GM19468 (cell line): Measurements from ENCODE around the gene TRIP4.
"Not testable (repeated sequence)": the region's sequence is repeated elsewhere in the genome, so short reads cannot be mapped to it uniquely, and the experiment has no call there.

Source experiments
- ATAC-seq: cut with Tn5 transposase; IDR thresholded peaks from one replicate; pipeline ENCODE4 v1.9.1; 2021; ENCODE audit warnings: mild to moderate bottlenecking, moderate library complexity, moderate number of reproducible peaks; ENCODE audit not compliant: unreplicated experiment; ENCODE audit errors: extremely low read depth

TRIP4 gene

GRCh38 chr15:64476550-64476949, 88.9 kb downstream of the TRIP4 start:
- no peak for ATAC-seq

- no peak for ATAC-seq
Measured at GRCh38 chr15:64478863-64479262, 91.2 kb downstream of the TRIP4 start.

DNA sequence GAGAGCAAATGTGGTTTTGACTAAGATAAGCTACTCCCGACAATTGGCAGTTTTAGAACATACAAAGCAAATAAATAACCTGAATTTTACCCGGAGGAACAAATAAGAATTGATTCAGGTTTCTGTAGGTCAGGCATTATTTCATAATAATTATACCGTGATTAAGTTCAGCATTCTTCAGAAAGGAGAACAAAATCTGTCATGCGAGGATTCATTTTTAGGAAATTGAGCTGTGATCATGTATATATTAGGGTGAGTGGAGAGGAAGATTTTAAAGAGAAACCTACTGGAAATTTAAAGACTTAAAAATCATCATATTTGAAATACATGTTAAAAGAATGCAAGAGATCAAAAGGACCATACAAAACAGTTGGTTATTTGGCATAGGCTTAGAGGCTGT, 93.3 kb downstream of the TRIP4 start:
- no peak for ATAC-seq

DNA sequence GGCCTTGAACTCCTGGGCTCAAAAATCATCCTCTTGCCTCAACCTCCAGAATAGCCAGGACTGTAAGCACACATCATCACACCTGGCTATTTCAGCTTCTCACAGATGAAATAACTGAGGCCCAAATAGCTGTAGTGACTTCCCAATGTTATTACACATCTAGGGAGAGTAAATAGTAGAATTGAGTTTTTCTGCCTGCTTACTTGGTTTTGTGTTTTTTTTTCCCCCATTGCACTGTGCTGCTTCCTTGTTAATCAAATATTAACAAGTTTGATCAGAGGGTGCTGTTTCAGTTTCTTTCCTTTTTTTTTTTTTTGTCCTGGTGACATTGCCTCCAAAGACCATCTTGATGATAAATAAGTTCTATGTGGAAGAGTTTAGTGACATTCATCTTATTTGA, 96.1 kb downstream of the TRIP4 start:
- no peak for ATAC-seq

DNA sequence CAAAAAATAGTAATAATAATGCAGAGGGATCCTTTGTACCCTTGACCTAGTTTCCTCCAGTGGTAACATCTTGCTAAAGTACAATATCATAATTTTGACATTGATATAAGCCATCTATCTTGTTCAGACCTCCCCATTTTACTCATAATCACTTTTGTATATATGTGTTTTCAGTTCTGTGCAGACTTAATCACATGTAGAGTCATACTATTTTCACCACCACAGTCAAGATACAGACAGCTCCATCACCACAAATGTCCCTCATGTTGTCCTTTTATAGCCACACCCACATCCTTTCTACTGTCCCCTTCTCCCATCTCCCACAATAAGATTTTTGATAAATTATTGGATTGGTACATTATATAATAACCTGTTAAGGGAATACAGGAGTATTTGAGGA, 98.2 kb downstream of the TRIP4 start:
- no peak for ATAC-seq

GRCh38 chr15:64490598-64491259, 103.1 kb downstream of the TRIP4 start:
- no peak for ATAC-seq

DNA sequence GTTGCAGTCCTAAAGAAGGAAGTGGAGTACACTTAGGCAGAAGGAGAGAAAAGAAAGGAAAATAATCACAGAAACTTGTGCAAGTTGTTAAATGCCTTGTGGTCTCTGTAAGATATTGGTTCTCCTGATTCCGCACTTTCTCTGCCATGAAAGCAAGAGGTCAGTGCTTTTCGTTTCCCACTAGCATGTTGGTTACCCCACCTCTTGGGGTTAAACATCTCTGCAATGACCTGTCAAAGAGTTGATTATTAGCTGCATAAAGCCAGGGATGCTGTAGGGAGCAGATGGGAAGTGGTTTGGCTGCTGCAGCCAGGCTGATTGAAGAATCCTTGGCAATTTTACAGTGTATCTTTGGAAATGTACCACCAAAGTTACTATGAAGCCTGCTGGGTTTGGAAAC, 106.0 kb downstream of the TRIP4 start:
- ATAC-seq, result no peak

- not testable (repeated sequence) for ATAC-seq
Measured at GRCh38 chr15:64495968-64496367, 108.3 kb downstream of the TRIP4 start.

DNA sequence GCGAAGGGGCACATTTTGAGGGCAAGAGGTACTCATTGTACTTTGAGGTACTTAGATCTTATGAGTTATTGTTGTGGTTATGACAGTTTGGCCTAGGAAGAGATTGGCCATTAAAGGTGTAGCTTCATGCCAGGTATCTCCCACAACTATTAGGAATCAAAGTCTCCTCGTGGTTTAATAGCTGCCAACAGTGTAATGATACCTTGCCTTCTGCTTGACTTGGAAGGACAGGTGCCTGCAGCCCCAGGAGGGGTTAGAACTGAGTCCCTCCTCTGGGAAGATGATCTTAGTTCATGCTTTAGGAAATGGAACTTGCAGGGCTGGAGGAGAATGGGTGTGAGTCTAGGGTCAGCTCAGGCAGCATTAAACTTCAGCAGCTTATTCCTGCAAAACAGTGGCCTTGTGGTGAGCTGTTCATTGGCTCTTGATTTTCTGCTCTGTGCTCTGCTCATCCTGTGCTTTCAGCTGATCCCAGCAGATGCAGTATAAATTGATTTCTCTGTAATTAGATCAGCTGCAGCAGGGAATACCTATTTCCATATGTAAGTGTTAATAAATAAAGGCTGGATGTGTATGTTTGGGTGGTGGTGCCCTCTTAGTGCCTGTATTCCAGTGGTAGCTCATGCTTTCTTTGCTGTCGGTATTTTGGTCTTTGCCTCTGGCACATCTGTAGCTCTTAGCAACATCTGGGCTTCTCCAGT, 113.2 kb downstream of the TRIP4 start:
- ATAC-seq, result no peak

DNA sequence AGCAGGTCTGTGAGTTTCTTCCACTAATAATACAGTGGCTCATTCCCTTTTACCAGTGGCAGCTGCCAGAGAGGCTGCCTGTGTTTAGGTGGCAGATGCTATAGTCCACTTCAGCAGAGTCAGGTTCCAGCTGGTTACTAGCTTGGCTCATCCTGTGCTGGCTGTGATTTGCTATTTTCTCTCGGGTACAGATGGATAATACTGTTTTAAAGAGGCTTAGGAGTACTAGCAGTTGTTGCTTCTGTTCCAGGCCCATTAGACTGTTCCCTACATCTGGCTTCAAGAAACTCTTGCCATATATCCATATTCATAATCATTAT, 113.7 kb downstream of the TRIP4 start:
- ATAC-seq, result no peak

GRCh38 chr15:64502151-64502550, 114.5 kb downstream of the TRIP4 start:
- ATAC-seq, result no peak

GRCh38 chr15:64502551-64502950, 114.9 kb downstream of the TRIP4 start:
- ATAC-seq, result no peak

DNA sequence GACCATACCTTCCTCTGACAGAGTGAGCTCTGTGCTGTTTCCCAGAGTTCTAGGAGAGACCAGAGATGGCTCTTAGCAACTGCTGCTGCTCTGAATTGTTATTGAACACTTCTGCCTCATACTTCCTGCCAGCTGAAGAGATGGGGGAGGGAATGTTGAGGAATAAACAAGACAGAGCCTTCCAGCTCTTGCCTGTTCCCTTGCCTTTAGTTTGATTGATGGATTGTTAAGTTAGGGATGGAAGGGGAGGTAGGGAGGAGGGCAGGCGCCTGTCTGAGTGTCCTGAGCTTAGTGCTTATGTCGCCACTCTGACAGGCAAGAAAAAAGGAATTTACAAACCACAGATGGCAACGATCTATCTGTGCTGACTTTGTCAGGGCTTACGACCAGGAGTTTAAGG, 115.6 kb downstream of the TRIP4 start:
- ATAC-seq, result no peak

GRCh38 chr15:64503640-64504039, 116.0 kb downstream of the TRIP4 start:
- ATAC-seq, result no peak
